Left renal cortex interstitium (tissue), 4 donors: ENCODE results near the gene ZC3H15. TPM values are rescaled to one million over a fixed set of nuclear protein-coding genes. Genes with fewer than 3 reads are reported as not detected.

ENCODE experiments used
- DNase-seq, 4 donors: peaks; one replicate each; pipeline ENCODE4 v3.0.0-alpha.2; 2013; ENCODE audit warnings: low read depth in 4 of 4, low spot score in 2 of 4, missing footprints in 1 of 4
- polyA plus RNA-seq, 4 donors: library from polyadenylated mRNA; unstranded; fragments of 120-200 nt; gene quantifications; one replicate each; pipeline ENCODE4 v1.2.1, GENCODE V29; 2013; ENCODE audit not compliant: insufficient read length in 4 of 4

The ZC3H15 gene
- polyA plus RNA-seq, 4 donors: 99.7 to 129 (median 117) TPM

GRCh38 chr2:186535861-186536260, 49.8 kb downstream of the ZC3H15 start:
- DNase-seq: no peak

DNA sequence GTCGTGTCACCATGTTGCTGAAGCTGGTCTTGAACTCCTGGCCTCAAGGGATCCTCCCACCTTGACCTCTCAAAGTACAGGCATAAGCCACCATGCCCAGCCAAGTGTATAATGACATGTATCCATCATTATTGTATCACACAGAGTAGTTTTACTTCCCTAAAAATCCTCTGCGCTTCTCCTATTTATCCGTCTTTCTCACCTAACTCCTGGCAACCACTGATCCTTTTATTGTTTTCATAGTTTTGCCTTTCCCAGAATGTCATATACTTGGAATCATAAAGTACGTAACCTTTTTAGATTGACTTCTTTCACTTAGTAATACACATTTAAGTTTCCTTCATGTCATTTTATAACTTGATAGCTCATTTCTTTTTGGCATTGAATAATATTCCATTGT, 51.0 kb downstream of the ZC3H15 start:
- DNase-seq: no peak

DNA sequence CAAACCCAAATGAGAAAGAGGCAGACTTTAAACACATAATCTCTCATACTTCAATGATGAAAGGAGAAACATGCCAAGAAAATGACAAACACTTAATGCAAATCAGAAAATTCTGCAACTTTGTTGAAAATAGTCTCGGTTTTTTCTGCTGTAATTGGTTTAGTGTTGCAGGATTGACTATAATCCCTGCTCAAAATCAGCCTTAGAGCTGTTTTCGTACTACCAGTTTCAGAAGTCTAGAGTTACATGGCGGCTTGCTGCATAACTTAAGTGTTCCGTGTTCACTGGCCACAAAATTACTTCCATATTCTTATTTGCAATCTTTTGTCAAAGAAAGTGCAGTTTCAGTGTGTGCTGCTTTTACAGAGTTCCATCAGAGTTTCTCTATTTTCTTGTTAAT, 54.9 kb downstream of the ZC3H15 start:
- DNase-seq: no peak

DNA sequence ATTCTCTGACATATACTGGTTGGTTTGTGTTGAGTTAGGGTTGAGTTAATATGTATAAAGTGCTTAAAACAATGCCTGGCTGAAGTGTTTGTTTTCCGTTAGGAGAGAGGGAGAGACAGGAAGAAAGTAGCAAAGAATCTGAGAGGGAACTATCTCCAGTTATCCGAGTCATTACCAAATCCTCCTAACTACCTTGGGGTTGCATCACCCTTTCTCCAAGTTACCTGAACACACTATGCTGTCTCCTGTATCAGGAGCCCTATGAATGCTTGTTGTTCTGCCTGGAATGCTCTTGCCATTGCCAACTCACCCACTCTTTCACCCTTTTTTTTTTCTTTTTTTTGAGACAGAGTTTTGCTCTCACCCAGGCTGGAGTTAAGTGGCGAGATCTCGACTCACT, 55.9 kb downstream of the ZC3H15 start:
- DNase-seq: no peak

DNA sequence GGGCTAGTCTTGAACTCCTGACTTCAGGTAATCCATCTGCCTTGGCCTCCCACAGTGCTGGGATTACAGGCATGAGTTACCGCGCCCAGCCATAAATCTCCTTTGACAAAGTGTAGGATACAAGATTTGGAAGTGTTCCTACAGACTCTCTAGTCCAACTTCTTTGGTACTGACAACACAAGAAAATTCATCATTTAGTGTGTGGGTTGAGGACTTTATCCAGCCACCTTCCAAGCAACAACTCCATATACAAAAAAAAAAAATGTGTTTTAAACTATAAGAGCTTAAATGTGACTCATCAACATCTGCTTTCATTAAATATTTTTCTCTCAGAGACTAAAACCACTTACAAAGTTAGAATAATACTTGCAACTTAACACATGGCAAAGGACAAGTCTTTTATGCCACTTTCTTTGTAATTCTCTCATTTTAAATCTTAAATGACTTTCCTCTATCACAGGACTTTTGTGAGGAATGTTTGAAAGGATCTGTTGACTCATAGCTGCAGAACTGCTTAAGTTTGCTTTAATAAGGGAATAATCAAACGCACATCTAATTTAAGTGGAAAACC, 57.6 kb downstream of the ZC3H15 start:
- DNase-seq: no peak

DNA sequence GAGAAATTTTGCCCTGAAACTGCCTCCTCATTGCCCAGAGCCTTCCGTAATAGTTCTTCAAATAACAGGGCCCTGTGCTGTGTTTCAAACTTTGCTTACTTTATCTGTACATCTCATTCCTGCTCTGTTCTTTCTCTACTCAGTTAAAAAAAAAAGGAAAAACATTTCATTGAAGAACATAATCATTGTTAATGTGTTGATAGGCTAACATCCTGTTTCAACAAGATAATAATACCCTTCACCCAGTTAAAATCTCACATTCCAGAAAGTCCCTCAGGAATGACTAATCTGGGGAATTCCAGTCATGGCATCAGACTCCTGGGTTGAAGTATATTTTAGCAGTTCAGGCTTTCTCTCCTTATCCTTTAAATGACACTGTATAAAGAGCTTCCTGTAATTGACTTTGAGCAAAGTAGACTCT, 58.2 kb downstream of the ZC3H15 start:
- DNase-seq: no peak

GRCh38 chr2:186546846-186547245, 60.8 kb downstream of the ZC3H15 start:
- DNase-seq: no peak

DNA sequence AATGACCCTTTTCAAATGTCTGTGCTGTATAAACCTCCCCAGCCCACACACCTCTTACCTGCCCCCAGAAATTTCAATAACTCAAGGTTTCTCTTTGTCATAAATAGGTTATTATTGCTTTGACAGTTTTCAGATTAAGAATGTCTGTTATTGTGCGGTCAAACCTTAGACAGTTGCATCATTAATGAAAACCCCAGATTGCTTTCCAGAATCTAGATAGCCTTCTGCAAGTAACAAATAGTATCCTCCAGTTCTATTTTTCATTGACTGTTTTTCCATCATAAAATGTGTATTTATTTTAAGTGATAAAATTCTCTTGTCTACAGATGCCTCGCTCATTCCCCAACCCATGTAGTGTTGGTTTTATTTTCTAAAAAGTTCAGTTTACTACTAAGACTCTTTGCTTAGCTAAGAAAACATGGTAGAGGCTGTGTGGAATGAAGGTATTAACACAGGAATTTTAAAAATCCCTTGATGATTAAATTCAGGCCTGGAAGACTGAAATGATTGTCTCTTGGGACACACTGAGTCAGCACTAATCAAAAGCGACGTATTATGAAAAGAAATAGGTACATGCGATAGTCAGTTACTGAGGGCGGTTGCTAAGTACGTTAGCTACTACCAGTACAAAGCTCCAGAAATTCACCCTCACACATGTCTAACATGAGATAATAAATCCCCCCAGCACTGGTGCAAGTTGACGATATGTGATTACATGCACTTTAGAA, 65.4 kb downstream of the ZC3H15 start:
- DNase-seq: no peak

GRCh38 chr2:186554429-186554828, 68.4 kb downstream of the ZC3H15 start:
- no peak for DNase-seq

GRCh38 chr2:186554850-186555671, 69.0 kb downstream of the ZC3H15 start:
- no peak for DNase-seq

GRCh38 chr2:186558512-186559276, 72.6 kb downstream of the ZC3H15 start:
- no peak for DNase-seq

Other genes starting within 250 kb of the ZC3H15 start
- 10 to 100 TPM; 55.7 to 76.1 (median 67.8) TPM for gene ITGAV, start 103.8 kb downstream of the ZC3H15 start, polyA plus RNA-seq
- gene FAM171B, start 207.8 kb downstream of the ZC3H15 start, polyA plus RNA-seq: 10 to 100 TPM; 11.8 to 16.2 (median 13.6) TPM